Raji (cell line): Measurements from ENCODE around the gene TSSK2.

ENCODE experiments used
- POLR2A ChIP-seq: IDR thresholded peaks from 2 replicates; pipeline ENCODE4 v1.6.1; 2011; ENCODE audit warnings: low read depth, low read length, control low read depth; ENCODE audit not compliant: insufficient read depth

Gene TSSK2

GRCh38 chr22:19130959-19131684 is at the start of gene TSSK2:
TSS of gene TSSK2 (plus strand) at chr22:19131308. CDS start at chr22:19131400, 92 bp downstream.
- no peak for TF ChIP-seq POLR2A

GRCh38 chr22:19081351-19081750 is 49.8 kb upstream of the TSSK2 start:
- TF ChIP-seq POLR2A, result no peak

GRCh38 chr22:19082101-19082500 is 49.0 kb upstream of the TSSK2 start:
- no peak for TF ChIP-seq POLR2A

GRCh38 chr22:19082793-19083192 is 48.3 kb upstream of the TSSK2 start:
- no peak for TF ChIP-seq POLR2A

GRCh38 chr22:19085233-19085718 is 45.8 kb upstream of the TSSK2 start:
- TF ChIP-seq POLR2A, result no peak

GRCh38 chr22:19086417-19086816 is 44.7 kb upstream of the TSSK2 start:
- TF ChIP-seq POLR2A, result no peak

- TF ChIP-seq POLR2A, result no peak
Observed at GRCh38 chr22:19086896-19087295, 44.2 kb upstream of the TSSK2 start.

GRCh38 chr22:19088866-19089595 is 42.1 kb upstream of the TSSK2 start:
- no peak for TF ChIP-seq POLR2A

- TF ChIP-seq POLR2A, result no peak
Observed at GRCh38 chr22:19090183-19090582, 40.9 kb upstream of the TSSK2 start.

- no peak for TF ChIP-seq POLR2A
Observed at GRCh38 chr22:19090586-19091127, 40.5 kb upstream of the TSSK2 start.

GRCh38 chr22:19092725-19093124 is 38.4 kb upstream of the TSSK2 start:
- no peak for TF ChIP-seq POLR2A

GRCh38 chr22:19094393-19094997 is 36.6 kb upstream of the TSSK2 start:
- TF ChIP-seq POLR2A, result no peak

GRCh38 chr22:19096555-19096954 is 34.6 kb upstream of the TSSK2 start:
- no peak for TF ChIP-seq POLR2A

- TF ChIP-seq POLR2A, result no peak
Observed at GRCh38 chr22:19097518-19097917, 33.6 kb upstream of the TSSK2 start.

GRCh38 chr22:19098157-19098556 is 33.0 kb upstream of the TSSK2 start:
- no peak for TF ChIP-seq POLR2A
